Measurements from ENCODE around the gene NSUN2.

- TF ChIP-seq CTCF (IDR thresholded peaks at IDR 0.05) (no peak), POLR2A (IDR thresholded peaks at IDR 0.05) (no peak)
Observed at GRCh38 chr5:6550628-6551027, 82.2 kb downstream of the NSUN2 start.

Measured in thyroid gland (tissue), 4 donors.